Keratinocyte (primary cell): ENCODE results near the gene BRD3OS. TPM values are rescaled to one million over a fixed set of nuclear protein-coding genes. Genes with fewer than 3 reads are reported as not detected.

Experiments used
- DNase-seq: peaks from one replicate; pipeline ENCODE4 v3.0.0-alpha.2; 2011; ENCODE audit warnings: low read depth, missing footprints, low spot score
- FAIRE-seq: peaks from 2 replicates; lab custom pipeline; 2011; peaks lifted over from hg19 to GRCh38; lab: Jason Lieb, UNC
- H2AFZ ChIP-seq: 2 replicates; pipeline ENCODE4 v1.6.0; 2012; ENCODE audit warnings: low read length, control low read depth, inconsistent platforms; ENCODE audit not compliant: control insufficient read depth
- H3K27ac ChIP-seq: 2 replicates; pipeline ENCODE4 v1.5.1; 2011; ENCODE audit warnings: low read length; ENCODE audit not compliant: control insufficient read depth, insufficient read depth
- H3K27me3 ChIP-seq: 3 replicates; pipeline ENCODE4 v1.6.0; 2011; ENCODE audit warnings: low read length; ENCODE audit not compliant: control insufficient read depth, insufficient read depth; ENCODE audit errors: extremely low read depth
- H3K36me3 ChIP-seq, 2 experiments: 2 replicates in 1 of 2; 3 replicates in 1 of 2; pipeline ENCODE4 v1.5.1; 2011; ENCODE audit warnings: low read length in 2 of 2, mild to moderate bottlenecking in 1 of 2; ENCODE audit not compliant: control insufficient read depth in 2 of 2, insufficient read depth in 2 of 2; ENCODE audit errors: extremely low read depth in 1 of 2
- H3K4me1 ChIP-seq: 3 replicates; pipeline ENCODE4 v1.5.1; 2011; ENCODE audit warnings: low read length; ENCODE audit not compliant: control insufficient read depth, insufficient read depth; ENCODE audit errors: extremely low read depth
- H3K4me2 ChIP-seq: 3 replicates; pipeline ENCODE4 v1.6.0; 2011; ENCODE audit warnings: low read depth, low read length; ENCODE audit not compliant: control insufficient read depth, insufficient read depth; ENCODE audit errors: extremely low read depth
- H3K4me3 ChIP-seq, 3 experiments: fragments of 200-600 bp in 1 of 3; sonication (generic) in 1 of 3; 2 replicates in 2 of 3; 3 replicates in 1 of 3; pipeline ENCODE4 v1.5.1; 2011 to 2016; ENCODE audit warnings: low read length in 3 of 3, mild to moderate bottlenecking in 3 of 3, control low read depth in 2 of 3, inconsistent platforms in 1 of 3, low read depth in 1 of 3, mixed read lengths in 1 of 3, mixed run types in 1 of 3, moderate library complexity in 1 of 3; ENCODE audit not compliant: control insufficient read depth in 2 of 3, insufficient read depth in 2 of 3; ENCODE audit errors: extremely low read depth in 1 of 3
- H3K79me2 ChIP-seq: 2 replicates; pipeline ENCODE4 v1.6.0; 2012; ENCODE audit warnings: low read length; ENCODE audit not compliant: control insufficient read depth, insufficient read depth
- H3K9ac ChIP-seq: 3 replicates; pipeline ENCODE4 v1.6.0; 2011; ENCODE audit warnings: low read length; ENCODE audit not compliant: control insufficient read depth, insufficient read depth; ENCODE audit errors: extremely low read depth
- H3K9me1 ChIP-seq: 3 replicates; pipeline ENCODE4 v1.6.0; 2011; ENCODE audit warnings: low read length; ENCODE audit not compliant: control insufficient read depth, insufficient read depth; ENCODE audit errors: extremely low read depth
- H3K9me3 ChIP-seq: 2 replicates; pipeline ENCODE4 v1.5.1; 2012; ENCODE audit warnings: low read depth, low read length; ENCODE audit not compliant: control insufficient read depth
- H4K20me1 ChIP-seq: 3 replicates; pipeline ENCODE4 v1.6.0; 2011; ENCODE audit warnings: low read length; ENCODE audit not compliant: control insufficient read depth, insufficient read depth; ENCODE audit errors: extremely low read depth
- EZH2 ChIP-seq: IDR thresholded peaks from one replicate; pipeline ENCODE4 v1.6.1; 2012; ENCODE audit warnings: inconsistent platforms, mild to moderate bottlenecking, low read length, moderate library complexity
- dilution Hi-C: fragments of 300-500 bp; cut with MboI; formaldehyde crosslinking; loops from one replicate; pipeline ENCODE4 v1.7.0; 2020; ENCODE audit warnings: low sequenced_read_pairs; ENCODE audit not compliant: extremely low pct_ligation_motif_present
- polyA plus RNA-seq, 5 experiments: library from polyadenylated mRNA; depleted of rRNA in 3 of 5; stranded (reverse) in 3 of 5; stranded (forward) in 1 of 5; unstranded in 1 of 5; fragments of >200 nt; gene quantifications; 1 replicate in 1 of 5; 2 replicates in 3 of 5; 3 replicates in 1 of 5; pipeline versions ENCODE4 v1.2.1 to v1.2.3, GENCODE V29; 2011 to 2012; ENCODE audit warnings: missing spikeins in 2 of 5, low read depth in 1 of 5, low replicate concordance in 1 of 5
- TF ChIP-seq, protein P1 (sequence below), 3 experiments: IDR thresholded peaks in 1 of 3; conservative IDR thresholded peaks in 1 of 3; optimal IDR thresholded peaks in 1 of 3; 2 replicates in 2 of 3; 3 replicates in 1 of 3; pipeline versions ENCODE3 to v1.5.1; 2011; ENCODE audit warnings: low read length in 3 of 3, mild to moderate bottlenecking in 3 of 3, moderate library complexity in 2 of 3, control low read depth in 1 of 3, inconsistent platforms in 1 of 3; ENCODE audit not compliant: insufficient read depth in 2 of 3; ENCODE audit errors: extremely low read depth in 1 of 3

Gene BRD3OS
- polyA plus RNA-seq, 1 donor (not counting 4 experiments of a cell fraction or from before 2014, with no cell fraction given), result 8.5 TPM

DNA sequence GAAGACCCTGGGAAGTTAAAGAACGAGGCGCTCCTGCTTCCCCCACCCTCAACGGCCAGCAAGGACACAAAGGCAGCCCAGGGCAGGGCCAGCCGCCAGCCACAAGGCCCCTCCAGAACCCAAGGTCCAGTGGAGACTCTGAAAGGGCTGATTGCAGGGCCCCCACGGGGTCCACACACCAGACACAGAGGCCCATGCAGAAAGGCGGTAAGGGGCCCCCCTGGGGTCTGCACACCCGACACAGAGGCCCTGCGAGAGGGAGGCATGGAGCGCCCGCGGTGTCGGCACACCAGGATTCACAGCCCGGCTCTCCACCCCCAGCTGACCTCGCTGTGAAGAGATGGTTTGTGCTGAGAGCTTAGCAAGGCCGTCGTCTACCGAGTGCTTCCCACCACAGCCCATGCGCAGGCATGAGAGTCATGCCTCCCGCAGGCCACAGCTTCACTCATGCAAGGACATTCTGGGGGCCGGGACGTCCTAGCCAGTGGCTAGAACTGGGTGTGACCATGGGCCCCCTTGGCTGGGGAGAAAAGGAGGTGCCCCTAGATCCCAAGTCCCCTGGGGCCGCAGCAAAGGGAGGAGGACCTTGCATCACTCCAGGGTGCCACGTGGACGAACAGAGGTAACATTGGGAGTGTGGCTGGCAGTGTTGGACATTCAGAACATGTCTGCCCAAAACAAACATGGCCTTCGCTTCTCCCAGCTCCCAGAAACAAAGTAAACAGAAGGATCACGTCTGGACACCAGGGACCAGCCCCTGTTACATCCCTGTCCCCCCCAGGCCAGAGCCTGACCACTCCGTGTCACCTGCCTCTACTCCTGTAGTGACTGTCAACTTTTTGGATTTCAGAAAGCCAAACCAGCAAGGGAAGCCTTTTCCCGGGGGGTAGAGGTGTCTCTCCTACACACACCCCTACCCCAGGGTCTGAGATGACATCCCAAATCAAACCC is 32.7 kb downstream of the BRD3OS start:
- Histone ChIP-seq H3K9me1 (peaks cover 6% of the 10 kb centered on the region), H3K4me1 (peaks cover 47% of the 10 kb centered on the region), H3K4me3 (peak overlapping the region in 1 of 3 experiments; percentile 10), H3K27me3 (no peaks in the 10 kb centered on the region), H3K36me3 (peaks cover 1 to 2% of the 10 kb centered on the region in 2 experiments), H3K4me2 (peak overlapping the region; percentile 35), H3K27ac (no peak overlapping the region), H4K20me1 (peaks cover 27% of the 10 kb centered on the region), H2AFZ (no peak overlapping the region), H3K9ac (no peak overlapping the region), H3K9me3 (no peaks in the 10 kb centered on the region), H3K79me2 (peaks cover 49% of the 10 kb centered on the region)
- no peak for DNase-seq
- TF ChIP-seq, protein P1, sequence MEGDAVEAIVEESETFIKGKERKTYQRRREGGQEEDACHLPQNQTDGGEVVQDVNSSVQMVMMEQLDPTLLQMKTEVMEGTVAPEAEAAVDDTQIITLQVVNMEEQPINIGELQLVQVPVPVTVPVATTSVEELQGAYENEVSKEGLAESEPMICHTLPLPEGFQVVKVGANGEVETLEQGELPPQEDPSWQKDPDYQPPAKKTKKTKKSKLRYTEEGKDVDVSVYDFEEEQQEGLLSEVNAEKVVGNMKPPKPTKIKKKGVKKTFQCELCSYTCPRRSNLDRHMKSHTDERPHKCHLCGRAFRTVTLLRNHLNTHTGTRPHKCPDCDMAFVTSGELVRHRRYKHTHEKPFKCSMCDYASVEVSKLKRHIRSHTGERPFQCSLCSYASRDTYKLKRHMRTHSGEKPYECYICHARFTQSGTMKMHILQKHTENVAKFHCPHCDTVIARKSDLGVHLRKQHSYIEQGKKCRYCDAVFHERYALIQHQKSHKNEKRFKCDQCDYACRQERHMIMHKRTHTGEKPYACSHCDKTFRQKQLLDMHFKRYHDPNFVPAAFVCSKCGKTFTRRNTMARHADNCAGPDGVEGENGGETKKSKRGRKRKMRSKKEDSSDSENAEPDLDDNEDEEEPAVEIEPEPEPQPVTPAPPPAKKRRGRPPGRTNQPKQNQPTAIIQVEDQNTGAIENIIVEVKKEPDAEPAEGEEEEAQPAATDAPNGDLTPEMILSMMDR (optimal IDR thresholded peaks at IDR 0.05 in 1 of 3, IDR thresholded peaks at IDR 0.05 in 1 of 3, conservative IDR thresholded peaks at IDR 0.05 in 1 of 3; ENCODE audit: extremely low read depth in 1 of 3, insufficient read depth in 2 of 3, low read length in 3 of 3), result no peak
- no peak for TF ChIP-seq EZH2
- dilution Hi-C loops, result no loop called here
- no peak for FAIRE-seq

DNA sequence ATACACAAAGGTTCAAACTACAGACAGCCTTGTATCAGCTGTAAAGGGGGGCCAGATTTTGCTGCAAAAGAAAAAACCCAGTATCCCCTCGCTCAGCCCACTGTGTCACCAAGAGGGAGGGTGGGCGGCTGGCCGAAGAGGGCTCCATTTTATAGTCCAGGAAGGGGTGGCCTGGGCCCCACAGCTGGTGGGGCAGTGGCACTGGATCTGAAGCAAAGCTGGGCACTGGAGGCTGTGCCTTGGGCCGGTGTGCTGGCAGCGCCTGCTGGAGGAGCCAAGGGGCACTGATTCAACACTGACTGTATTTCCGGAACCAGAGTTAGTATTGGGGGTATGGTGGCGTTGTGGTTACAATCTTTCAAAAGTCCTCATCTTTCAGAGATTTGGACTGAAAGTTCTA is 33.4 kb downstream of the BRD3OS start:
- TF ChIP-seq, protein P1 (optimal IDR thresholded peaks at IDR 0.05 in 1 of 3, IDR thresholded peaks at IDR 0.05 in 1 of 3, conservative IDR thresholded peaks at IDR 0.05 in 1 of 3; ENCODE audit: extremely low read depth in 1 of 3, insufficient read depth in 2 of 3, low read length in 3 of 3), result peak in 1 of 3 experiments; percentile 23
- TF ChIP-seq EZH2, result no peak
- H3K27ac ChIP-seq, result no peak overlapping the region
- peaks cover 26% of the 10 kb centered on the region for H4K20me1 ChIP-seq
- H2AFZ ChIP-seq, result no peak overlapping the region
- H3K36me3 ChIP-seq, result no peaks in the 10 kb centered on the region
- dilution Hi-C loops, result no loop called here
- no peak overlapping the region for H3K9ac ChIP-seq
- peak overlapping the region; percentile 35 for H3K4me2 ChIP-seq
- peaks cover 54% of the 10 kb centered on the region for H3K79me2 ChIP-seq
- H3K4me1 ChIP-seq, result peaks cover 47% of the 10 kb centered on the region
- no peak for DNase-seq
- peak; percentile 63 for FAIRE-seq
- H3K4me3 ChIP-seq, result peak overlapping the region in 1 of 3 experiments; percentile 10
- no peaks in the 10 kb centered on the region for H3K27me3 ChIP-seq
- peaks cover 6% of the 10 kb centered on the region for H3K9me1 ChIP-seq
- no peaks in the 10 kb centered on the region for H3K9me3 ChIP-seq
